HL-60 (cell line): ENCODE results near the gene RAB31.

Source experiments
- DNase-seq, 2 experiments: peaks; one replicate each; pipeline ENCODE4 v3.0.0-alpha.2; 2010 to 2020; ENCODE audit warnings: low read depth in 1 of 2, low spot score in 1 of 2
- H3K27ac ChIP-seq: fragments of 250-450 bp; sonication (Bioruptor Pico); replicated peaks from 2 replicates; pipeline ENCODE4 v1.5.1; 2020; ENCODE audit warnings: mild to moderate bottlenecking, moderate library complexity
- H3K27me3 ChIP-seq: fragments of 250-450 bp; sonication (Bioruptor Pico); 2 replicates; pipeline ENCODE4 v1.5.1; 2021; ENCODE audit warnings: mild to moderate bottlenecking, moderate library complexity; ENCODE audit not compliant: insufficient read depth, poor library complexity, severe bottlenecking
- H3K4me3 ChIP-seq: replicated peaks from 2 replicates; pipeline ENCODE4 v1.5.1; 2011; ENCODE audit warnings: mild to moderate bottlenecking, control low read depth, low read length; ENCODE audit not compliant: insufficient read depth
- GABPA ChIP-seq: IDR thresholded peaks from 2 replicates; pipeline ENCODE4 v1.6.1; 2012; ENCODE audit warnings: low read depth
- POLR2AphosphoS5 ChIP-seq: IDR thresholded peaks from 2 replicates; pipeline ENCODE4 v1.6.1; 2012; ENCODE audit warnings: low read depth
- SPI1 ChIP-seq: IDR thresholded peaks from 2 replicates; pipeline ENCODE4 v1.6.1; 2012; ENCODE audit warnings: low read depth, mild to moderate bottlenecking, borderline replicate concordance
- TF ChIP-seq, protein P1 (sequence below): IDR thresholded peaks from one replicate; pipeline ENCODE4 v1.5.1; 2011; ENCODE audit warnings: low read length, control low read depth, inconsistent platforms; ENCODE audit not compliant: insufficient read depth
- TF ChIP-seq, protein P2 (sequence below): IDR thresholded peaks from 2 replicates; pipeline ENCODE4 v1.6.1; 2012; ENCODE audit warnings: low read depth; ENCODE audit not compliant: insufficient replicate concordance

RAB31 gene

DNA sequence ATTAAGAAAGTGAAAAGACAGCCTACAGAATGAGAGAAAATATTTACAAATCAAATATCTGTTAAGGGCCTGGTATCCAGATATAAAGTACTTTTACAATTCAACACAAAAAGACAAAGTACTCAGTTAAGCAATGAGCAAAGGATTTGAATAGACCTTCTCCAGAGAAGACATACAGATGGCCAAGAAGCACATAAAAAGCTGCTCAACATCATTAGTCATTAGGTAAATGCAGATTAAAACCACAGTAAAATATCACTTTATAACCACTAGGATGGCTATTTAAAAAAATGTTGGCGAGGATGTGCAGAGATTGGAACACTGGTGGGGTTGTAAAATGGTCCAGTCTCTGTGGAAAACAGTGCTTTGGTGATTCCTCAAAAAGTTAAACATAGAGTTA lies 38.9 kb downstream of the RAB31 start:
- no peaks in the 10 kb centered on the region for H3K27me3 ChIP-seq
- no peak for DNase-seq
- TF ChIP-seq, protein P1, sequence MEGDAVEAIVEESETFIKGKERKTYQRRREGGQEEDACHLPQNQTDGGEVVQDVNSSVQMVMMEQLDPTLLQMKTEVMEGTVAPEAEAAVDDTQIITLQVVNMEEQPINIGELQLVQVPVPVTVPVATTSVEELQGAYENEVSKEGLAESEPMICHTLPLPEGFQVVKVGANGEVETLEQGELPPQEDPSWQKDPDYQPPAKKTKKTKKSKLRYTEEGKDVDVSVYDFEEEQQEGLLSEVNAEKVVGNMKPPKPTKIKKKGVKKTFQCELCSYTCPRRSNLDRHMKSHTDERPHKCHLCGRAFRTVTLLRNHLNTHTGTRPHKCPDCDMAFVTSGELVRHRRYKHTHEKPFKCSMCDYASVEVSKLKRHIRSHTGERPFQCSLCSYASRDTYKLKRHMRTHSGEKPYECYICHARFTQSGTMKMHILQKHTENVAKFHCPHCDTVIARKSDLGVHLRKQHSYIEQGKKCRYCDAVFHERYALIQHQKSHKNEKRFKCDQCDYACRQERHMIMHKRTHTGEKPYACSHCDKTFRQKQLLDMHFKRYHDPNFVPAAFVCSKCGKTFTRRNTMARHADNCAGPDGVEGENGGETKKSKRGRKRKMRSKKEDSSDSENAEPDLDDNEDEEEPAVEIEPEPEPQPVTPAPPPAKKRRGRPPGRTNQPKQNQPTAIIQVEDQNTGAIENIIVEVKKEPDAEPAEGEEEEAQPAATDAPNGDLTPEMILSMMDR, result no peak
- TF ChIP-seq, protein P2, sequence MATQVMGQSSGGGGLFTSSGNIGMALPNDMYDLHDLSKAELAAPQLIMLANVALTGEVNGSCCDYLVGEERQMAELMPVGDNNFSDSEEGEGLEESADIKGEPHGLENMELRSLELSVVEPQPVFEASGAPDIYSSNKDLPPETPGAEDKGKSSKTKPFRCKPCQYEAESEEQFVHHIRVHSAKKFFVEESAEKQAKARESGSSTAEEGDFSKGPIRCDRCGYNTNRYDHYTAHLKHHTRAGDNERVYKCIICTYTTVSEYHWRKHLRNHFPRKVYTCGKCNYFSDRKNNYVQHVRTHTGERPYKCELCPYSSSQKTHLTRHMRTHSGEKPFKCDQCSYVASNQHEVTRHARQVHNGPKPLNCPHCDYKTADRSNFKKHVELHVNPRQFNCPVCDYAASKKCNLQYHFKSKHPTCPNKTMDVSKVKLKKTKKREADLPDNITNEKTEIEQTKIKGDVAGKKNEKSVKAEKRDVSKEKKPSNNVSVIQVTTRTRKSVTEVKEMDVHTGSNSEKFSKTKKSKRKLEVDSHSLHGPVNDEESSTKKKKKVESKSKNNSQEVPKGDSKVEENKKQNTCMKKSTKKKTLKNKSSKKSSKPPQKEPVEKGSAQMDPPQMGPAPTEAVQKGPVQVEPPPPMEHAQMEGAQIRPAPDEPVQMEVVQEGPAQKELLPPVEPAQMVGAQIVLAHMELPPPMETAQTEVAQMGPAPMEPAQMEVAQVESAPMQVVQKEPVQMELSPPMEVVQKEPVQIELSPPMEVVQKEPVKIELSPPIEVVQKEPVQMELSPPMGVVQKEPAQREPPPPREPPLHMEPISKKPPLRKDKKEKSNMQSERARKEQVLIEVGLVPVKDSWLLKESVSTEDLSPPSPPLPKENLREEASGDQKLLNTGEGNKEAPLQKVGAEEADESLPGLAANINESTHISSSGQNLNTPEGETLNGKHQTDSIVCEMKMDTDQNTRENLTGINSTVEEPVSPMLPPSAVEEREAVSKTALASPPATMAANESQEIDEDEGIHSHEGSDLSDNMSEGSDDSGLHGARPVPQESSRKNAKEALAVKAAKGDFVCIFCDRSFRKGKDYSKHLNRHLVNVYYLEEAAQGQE, result no peak
- TF ChIP-seq POLR2AphosphoS5, result no peak
- no peak for TF ChIP-seq GABPA
- TF ChIP-seq SPI1, result no peak
- no peak overlapping the region for H3K27ac ChIP-seq
- H3K4me3 ChIP-seq, result no peak overlapping the region

DNA sequence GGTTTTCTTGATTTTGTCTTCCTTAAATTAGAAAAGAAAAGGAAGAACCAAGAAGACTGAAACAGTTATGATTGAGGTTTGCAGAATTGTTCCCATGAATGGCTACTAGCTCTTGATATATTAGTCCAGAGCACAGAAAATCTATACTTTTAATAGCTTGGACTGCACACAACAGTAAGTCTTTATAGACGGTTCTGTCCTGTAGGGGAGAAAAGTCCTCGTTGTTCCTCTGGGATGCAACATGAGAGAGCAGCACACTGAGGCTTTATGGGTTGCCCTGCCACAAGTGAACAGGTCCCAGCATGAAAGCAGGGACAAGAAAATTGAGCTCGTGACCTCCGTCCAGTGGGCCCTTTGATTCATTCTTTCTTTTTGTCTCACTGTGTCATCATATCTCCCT lies 41.5 kb downstream of the RAB31 start:
- Histone ChIP-seq H3K27me3 (no peaks in the 10 kb centered on the region), H3K4me3 (no peak overlapping the region), H3K27ac (peak overlapping the region; percentile 66)
- TF ChIP-seq POLR2AphosphoS5, result no peak
- no peak for TF ChIP-seq SPI1
- TF ChIP-seq, protein P1, result no peak
- no peak for TF ChIP-seq GABPA
- TF ChIP-seq, protein P2, result no peak
- no peak for DNase-seq

DNA sequence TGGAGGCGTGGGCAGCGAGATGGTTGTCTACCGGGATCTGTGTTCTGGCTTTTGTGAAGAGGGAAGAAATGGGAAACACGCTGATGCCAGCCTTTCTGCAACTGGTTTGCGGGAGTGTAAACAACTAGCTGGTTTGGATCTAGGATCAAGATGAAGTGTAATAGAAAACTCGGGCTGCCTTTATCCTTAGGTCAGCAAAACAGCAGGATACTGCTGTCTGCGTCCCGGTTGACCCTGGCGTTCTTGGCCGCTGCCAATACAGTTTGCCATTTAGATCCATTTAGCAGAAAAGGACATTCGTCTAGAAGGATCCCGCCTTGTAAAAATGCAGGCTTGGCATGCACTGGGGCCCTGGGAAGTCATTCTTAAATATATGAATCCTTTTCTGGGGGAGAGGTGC lies 42.0 kb downstream of the RAB31 start:
- DNase-seq, result no peak
- Histone ChIP-seq H3K4me3 (no peak overlapping the region), H3K27ac (peak overlapping the region; percentile 66), H3K27me3 (no peaks in the 10 kb centered on the region)
- TF ChIP-seq, protein P1, result no peak
- no peak for TF ChIP-seq POLR2AphosphoS5
- TF ChIP-seq, protein P2, result no peak
- no peak for TF ChIP-seq GABPA
- TF ChIP-seq SPI1, result no peak
